ENCODE results near the gene TMEM100.

TMEM100 gene

DNA sequence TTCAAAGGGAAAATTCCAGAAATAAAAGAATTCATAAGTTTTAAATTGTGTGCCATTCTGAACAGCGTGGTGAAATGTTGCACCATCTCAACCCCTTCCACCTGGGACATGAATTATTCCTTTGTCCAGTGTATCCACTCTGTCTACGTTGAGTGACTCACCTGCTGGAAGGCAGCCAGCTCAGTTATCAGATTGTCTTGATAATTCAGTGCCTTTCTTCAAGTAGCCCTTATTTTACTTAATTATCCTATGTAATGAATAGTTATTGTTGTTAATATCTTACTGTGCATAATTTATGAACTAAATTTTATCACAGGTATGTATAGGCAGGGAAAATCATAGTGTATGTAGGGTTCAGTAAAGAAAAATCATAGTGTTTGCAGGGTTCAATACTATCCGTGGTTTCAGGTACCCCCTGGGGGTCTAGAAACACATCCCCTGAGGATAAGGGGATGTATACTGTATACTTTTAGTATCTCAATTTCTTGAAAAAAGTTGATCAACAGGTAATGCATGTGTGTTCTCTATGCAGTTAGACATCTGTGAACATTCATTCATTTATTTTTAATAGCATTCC is 20.5 kb upstream of the TMEM100 start:
- DNase-seq (ENCODE audit: low read depth, low spot score), result no peak

DNA sequence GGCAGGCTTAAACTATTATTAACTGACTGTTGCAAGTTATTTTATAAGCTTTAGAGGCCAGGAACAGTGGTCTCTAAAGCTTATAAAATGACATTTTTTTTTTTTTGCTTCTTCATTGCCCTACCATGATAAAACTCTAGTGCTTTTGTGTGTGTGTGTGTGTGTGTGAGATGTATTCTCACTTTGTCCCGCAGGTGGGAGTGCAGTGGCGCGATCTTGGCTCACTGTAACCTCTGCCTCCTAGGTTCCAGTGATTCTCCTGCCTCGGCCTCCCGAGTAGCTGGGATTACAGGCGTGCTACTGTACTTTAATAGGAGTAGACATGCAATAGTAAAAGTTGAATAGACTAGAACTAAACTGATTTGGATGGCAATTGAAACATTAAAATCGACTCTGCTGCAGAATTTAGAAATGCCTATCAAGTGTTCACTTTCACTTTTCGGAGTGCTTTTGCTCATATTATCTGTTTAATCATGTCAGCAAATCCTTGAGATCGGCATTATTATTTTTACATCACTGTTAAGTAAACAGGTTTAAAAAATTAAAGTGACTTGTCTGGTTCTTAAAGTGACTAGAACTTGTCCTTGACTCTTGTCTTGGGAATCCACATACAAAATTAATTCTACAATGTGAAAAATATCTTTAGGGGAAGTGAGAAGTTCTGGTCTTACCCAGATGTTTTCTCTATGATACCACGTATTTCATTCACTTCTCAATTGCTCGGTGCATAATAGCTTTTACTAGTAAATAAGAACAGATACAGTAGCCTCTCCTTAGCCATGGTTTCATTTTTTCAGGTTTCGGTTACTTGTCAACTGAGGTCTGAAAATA is 19.8 kb upstream of the TMEM100 start:
- no peak for DNase-seq (ENCODE audit: low read depth, low spot score)

DNA sequence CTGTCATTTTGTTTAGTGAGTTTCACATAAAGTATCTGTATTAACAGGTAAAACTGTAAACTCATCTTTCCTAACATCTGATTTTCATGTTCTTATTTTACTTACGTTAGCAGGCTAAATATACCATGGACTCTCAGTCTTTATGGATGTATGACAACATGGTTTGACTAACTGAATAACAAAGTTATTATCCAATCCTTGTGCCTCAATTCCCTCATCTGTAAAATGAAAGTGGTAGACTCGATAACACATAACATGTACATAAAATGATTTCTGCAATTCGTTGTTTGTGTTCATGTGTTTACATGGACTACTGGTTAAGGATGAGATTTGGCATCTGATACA is 18.7 kb upstream of the TMEM100 start:
- DNase-seq (ENCODE audit: low read depth, low spot score), result no peak

GRCh38 chr17:55740511-55741355 is 18.1 kb upstream of the TMEM100 start:
- DNase-seq (ENCODE audit: low read depth, low spot score), result no peak

DNA sequence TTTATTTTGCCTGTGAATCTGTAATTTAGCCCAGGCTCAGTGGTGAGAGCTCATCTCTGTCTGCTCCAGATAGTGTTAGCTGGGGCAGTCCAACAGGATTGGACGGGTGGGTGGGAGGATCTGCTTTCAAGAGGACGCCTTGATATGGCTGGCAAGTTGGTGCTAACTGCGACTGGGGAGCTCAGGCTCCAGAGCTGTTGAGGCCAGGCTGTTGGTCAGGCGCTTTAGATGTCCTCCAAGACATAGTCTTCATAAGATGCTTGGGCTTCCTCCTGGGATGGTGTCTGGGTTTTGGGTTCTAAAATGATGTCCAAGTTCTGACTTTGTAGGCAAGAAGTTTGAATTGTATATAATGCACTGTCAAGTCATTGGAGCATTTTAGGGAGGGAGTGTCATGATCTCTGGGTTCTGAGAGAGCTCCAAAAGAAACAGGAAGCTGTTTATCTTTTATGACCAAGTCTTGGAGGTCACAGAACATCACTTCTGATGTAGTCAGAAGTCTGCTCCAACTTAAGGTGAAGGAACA is 15.4 kb upstream of the TMEM100 start:
- DNase-seq (ENCODE audit: low read depth, low spot score), result no peak

GRCh38 chr17:55735731-55736405 is 13.2 kb upstream of the TMEM100 start:
- DNase-seq (ENCODE audit: low read depth, low spot score), result no peak

DNA sequence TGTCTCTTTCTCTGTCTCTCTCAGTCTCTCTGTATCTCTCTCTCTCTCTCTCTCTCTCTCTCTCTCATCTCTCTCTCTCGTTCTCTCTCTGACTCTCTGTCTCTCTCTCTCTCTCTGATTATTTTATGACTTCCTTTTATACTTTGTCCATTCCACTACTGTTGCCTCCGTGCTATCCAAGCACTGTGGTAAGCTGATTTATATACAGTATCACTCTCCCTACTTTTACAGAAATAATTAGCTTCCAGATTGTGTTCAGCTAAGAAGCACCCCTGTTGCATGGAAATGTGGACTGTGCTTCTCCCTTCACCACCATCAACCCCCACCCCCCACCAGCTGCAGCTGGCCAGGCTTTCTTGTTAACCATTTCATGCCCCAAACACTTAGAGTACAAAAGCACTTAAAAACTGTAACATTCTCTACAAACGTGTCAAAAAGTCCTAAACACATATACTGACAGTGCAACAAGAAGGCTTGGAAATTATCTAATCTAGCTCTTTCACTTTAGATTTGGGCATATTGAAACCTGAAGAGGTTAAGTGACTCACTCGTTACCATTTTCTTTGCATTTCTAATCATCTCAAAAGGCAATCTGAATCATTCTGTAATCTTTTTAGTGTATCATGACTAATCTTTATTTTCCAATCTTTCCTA is 11.6 kb upstream of the TMEM100 start:
- no peak for DNase-seq (ENCODE audit: low read depth, low spot score)

- no peak for DNase-seq (ENCODE audit: low read depth, low spot score)
Measured at GRCh38 chr17:55731586-55732250, 9.1 kb upstream of the TMEM100 start.

DNA sequence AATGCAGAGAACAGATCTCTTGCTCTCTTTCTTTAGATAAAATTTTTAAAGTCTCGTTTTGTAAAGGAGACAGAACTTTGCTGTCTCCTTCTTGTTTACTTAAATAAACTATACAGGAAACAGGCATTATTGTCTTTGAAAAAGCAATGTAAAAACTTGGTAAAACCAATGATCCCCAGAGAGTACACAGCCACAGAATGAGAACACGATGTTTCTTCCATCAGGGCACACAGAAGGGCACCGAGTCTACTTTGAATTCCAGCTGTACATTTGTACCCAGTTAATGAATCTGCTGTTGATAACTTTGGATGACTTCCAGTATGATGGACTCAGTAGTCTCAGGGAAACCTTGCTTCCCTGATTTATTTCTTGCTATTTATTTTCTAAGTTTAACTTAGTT is 8.1 kb upstream of the TMEM100 start:
- no peak for DNase-seq (ENCODE audit: low read depth, low spot score)

DNA sequence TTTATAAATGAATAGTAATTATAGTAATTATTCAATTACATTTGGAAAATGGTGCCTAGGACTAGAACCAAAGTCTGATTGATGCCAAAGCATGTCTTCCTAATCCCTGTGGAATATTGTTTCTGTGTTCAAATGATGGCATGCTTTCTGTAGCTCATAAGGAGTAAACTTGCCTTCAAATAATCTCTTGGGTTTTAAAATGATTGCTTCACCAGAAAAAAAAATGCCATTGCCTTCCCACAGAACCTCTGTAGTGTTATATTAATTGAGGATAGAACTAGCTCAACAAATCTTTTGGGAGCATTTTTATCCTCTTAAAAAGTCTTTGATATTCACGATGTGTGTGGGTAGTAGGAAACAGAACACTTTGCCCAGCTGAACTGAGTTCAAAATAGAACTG is 7.7 kb upstream of the TMEM100 start:
- no peak for DNase-seq (ENCODE audit: low read depth, low spot score)

GRCh38 chr17:55729484-55729883 is 6.8 kb upstream of the TMEM100 start:
- DNase-seq (ENCODE audit: low read depth, low spot score), result no peak

GRCh38 chr17:55728833-55729232 is 6.2 kb upstream of the TMEM100 start:
- DNase-seq (ENCODE audit: low read depth, low spot score), result no peak

DNA sequence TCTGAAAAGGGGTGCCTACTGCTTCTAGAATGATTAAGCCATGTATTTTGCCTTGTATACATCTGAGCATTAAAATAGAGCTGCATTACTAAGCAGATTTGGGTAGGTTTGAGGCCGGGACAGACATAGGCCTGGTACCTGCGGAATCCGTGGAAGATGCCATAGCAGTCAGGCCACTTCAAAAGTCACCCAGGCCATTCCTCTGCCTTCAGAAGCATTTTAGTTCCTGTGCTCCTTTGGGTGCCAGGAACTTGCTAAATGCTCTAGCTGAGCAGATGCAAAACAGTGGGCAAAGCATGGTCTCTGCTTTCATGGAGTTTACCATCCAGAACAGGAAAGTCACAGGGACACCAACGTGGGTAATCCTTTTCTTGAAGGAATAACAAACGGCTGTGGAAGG is 5.7 kb upstream of the TMEM100 start:
- no peak for DNase-seq (ENCODE audit: low read depth, low spot score)

DNA sequence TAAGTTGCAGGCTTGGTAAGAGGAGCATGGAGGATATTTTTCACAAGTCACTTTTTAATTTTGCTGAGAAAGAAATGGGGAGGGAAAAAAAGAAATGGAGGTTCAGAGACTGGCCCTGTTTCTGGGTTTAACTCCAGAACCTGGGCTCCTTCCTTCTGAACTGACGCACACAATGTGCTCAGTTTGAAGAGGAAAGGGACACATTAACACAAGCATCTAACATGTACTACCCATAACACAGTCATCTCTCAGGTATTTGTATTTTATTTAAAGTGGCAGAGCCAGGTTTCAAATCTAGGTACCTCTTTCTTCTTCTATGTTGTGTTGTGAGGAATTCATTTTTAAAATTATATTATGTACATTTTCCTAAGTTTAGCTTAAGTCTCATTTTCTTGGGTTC is 5.3 kb upstream of the TMEM100 start:
- DNase-seq (ENCODE audit: low read depth, low spot score), result no peak

DNA sequence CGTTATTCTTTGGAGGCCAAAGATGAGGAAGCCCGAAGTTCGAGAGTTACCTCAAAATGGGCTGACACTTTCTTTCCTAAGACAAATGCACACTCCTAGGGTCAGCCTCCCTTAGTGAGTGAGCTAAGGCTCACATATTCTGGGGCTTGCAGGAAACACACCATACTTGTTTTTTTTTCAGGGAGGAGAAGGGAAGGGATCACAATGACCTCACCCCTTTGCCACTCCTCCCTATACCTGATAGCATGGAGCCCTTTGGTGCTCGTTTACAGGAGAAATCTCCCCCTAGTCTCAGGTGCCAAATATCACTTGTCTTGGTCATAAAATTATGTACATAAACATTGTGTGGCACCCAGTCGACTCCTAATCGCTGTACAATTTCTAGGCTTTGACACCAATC is 4.6 kb upstream of the TMEM100 start:
- DNase-seq (ENCODE audit: low read depth, low spot score), result no peak

DNA sequence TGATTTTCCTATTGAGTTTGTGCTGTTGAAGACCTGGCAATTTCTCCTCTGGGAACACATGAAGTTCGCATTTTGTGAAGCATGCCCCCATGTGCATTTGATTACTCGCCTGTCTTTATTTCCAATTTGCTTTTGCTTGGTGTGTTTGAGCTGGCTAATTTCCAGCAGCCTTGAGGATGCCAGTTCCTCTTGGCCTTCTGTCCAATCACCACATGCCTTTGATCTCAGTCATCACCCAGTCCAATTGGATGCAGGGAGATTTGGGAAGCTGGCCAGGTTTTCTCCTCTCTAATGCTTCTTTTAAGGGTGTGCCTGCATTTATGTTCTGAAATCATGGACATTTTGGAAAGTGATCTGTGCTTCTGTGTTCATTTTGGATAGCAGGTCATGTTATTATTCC is 3.8 kb upstream of the TMEM100 start:
- no peak for DNase-seq (ENCODE audit: low read depth, low spot score)

GRCh38 chr17:55723488-55723848 is 804 bp upstream of the TMEM100 start:
- DNase-seq (ENCODE audit: low read depth, low spot score), result no peak

- DNase-seq (ENCODE audit: low read depth, low spot score), result no peak
Measured at GRCh38 chr17:55722016-55722736, 488 bp downstream of the TMEM100 start.

DNA sequence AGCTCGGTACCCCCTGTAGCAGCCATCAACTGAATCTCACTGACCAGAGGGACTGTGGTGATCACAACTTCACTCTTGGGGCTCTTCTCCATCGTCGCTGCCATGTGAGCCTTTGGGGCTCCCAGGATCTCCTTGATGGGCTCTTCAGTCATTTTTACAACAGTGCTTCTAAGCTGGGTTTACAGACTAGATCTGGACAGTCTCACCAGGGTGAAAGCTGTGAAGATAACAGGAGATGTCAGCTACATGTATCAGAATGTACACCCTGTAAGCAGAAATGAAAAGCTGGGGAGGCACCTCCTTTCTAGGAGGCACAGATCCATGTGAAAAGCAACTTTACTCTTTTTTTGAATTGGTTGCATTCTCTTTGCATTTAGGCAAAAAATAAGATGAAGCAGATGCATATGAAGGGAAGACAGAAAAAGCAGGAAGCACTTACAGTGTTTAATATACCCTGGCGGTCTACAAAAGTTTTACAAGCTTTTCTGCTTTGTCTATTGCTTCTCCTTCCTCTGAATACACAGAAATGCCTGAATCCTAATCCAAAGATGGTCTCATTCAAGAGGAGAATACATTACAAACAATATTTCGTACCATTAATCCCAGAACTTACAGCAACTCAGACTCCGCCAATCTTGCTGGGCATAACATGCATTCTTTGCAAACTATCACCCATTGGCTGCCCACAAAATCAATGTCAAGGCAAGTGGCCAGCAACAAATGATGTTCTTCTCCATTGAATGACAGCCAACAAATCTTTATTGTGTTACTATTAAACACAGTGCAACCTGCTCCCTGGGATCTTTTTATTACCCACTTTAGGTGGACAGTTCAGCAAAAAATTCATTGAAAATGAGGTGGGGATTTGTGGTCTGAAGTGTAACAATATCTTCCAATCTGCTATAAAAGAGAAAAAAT is 1.5 kb downstream of the TMEM100 start:
- DNase-seq (ENCODE audit: low read depth, low spot score), result no peak
